Pons (tissue), 1 donor: ENCODE data around the gene ELMO1.

ENCODE experiments used
- DNase-seq: peaks from one replicate; pipeline ENCODE4 v3.0.0-alpha.2; 2016; ENCODE audit warnings: low spot score

Gene ELMO1

GRCh38 chr7:37119296-37119860 lies 329.3 kb downstream of the ELMO1 start:
- DNase-seq: no peak

GRCh38 chr7:37118004-37118403 lies 330.7 kb downstream of the ELMO1 start:
- DNase-seq: peak; percentile 70

GRCh38 chr7:37117292-37117691 lies 331.4 kb downstream of the ELMO1 start:
- DNase-seq: no peak

- no peak for DNase-seq
Observed at GRCh38 chr7:37116093-37116701, 332.5 kb downstream of the ELMO1 start.

GRCh38 chr7:37113661-37114355 lies 334.9 kb downstream of the ELMO1 start:
- DNase-seq: no peak

GRCh38 chr7:37112876-37113275 lies 335.8 kb downstream of the ELMO1 start:
- no peak for DNase-seq

- DNase-seq: no peak
Observed at GRCh38 chr7:37112218-37112617, 336.4 kb downstream of the ELMO1 start.

GRCh38 chr7:37111459-37111858 lies 337.2 kb downstream of the ELMO1 start:
- DNase-seq: no peak

GRCh38 chr7:37110660-37111424 lies 337.8 kb downstream of the ELMO1 start:
- DNase-seq: no peak

GRCh38 chr7:37109843-37110242 lies 338.8 kb downstream of the ELMO1 start:
- no peak for DNase-seq

GRCh38 chr7:37109016-37109683 lies 339.5 kb downstream of the ELMO1 start:
- DNase-seq: peak; percentile 67

GRCh38 chr7:37108615-37109014 lies 340.0 kb downstream of the ELMO1 start:
- DNase-seq: no peak

- DNase-seq: no peak
Observed at GRCh38 chr7:37107047-37107750, 341.5 kb downstream of the ELMO1 start.

- no peak for DNase-seq
Observed at GRCh38 chr7:37105762-37106161, 342.9 kb downstream of the ELMO1 start.

GRCh38 chr7:37104822-37105518 lies 343.7 kb downstream of the ELMO1 start:
- no peak for DNase-seq

- no peak for DNase-seq
Observed at GRCh38 chr7:37102518-37103137, 346.0 kb downstream of the ELMO1 start.

- peak; percentile 53 for DNase-seq
Observed at GRCh38 chr7:37100735-37101331, 347.8 kb downstream of the ELMO1 start.

- no peak for DNase-seq
Observed at GRCh38 chr7:37098762-37099161, 349.9 kb downstream of the ELMO1 start.

GRCh38 chr7:37097983-37098382 lies 350.7 kb downstream of the ELMO1 start:
- DNase-seq: no peak

- DNase-seq: no peak
Observed at GRCh38 chr7:37097276-37097675, 351.4 kb downstream of the ELMO1 start.
